Upper lobe of left lung (tissue), 6 donors: ENCODE data around the gene TJP3. TPM values are rescaled to one million over a fixed set of nuclear protein-coding genes. Genes with fewer than 3 reads are reported as not detected.

Source experiments
- ATAC-seq, 2 donors: fragments of 200-7000 bp; cut with Tn5 transposase; one replicate each; pipeline ENCODE4 v1.9.1; 2022; ENCODE audit warnings: mild to moderate bottlenecking in 2 of 2, moderate library complexity in 2 of 2; ENCODE audit not compliant: low FRiP score in 2 of 2
- DNase-seq, 2 donors: peaks; one replicate each; pipeline ENCODE4 v3.0.0-alpha.2; 2019 to 2020
- H3K27ac ChIP-seq, 4 donors: fragments of 200-600 bp; sonication (generic); one replicate each; pipeline ENCODE4 v1.5.1; 2016 to 2019
- H3K27me3 ChIP-seq, 4 donors: fragments of 200-600 bp; sonication (generic); one replicate each; pipeline ENCODE4 v1.5.1; 2017 to 2019
- H3K36me3 ChIP-seq, 4 donors: fragments of 200-600 bp; sonication (generic); one replicate each; pipeline ENCODE4 v1.5.1; 2016 to 2019
- H3K4me1 ChIP-seq, 4 donors: fragments of 200-600 bp; sonication (generic); one replicate each; pipeline ENCODE4 v1.5.1; 2018 to 2019
- H3K4me3 ChIP-seq, 4 donors: fragments of 200-600 bp; sonication (generic); one replicate each; pipeline ENCODE4 v1.5.1; 2017 to 2019; ENCODE audit warnings: mild to moderate bottlenecking in 2 of 4, moderate library complexity in 1 of 4
- H3K9me3 ChIP-seq, 4 donors: fragments of 200-600 bp; sonication (generic); one replicate each; pipeline ENCODE4 v1.5.1; 2018 to 2019
- EP300 ChIP-seq, 4 donors: sonication (generic); formaldehyde crosslinking; IDR thresholded peaks; one replicate each; pipeline ENCODE4 v1.5.1; 2017; ENCODE audit warnings: antibody characterized with exemption in 4 of 4, control low read depth in 2 of 4
- POLR2A ChIP-seq, 4 donors: fragments of 450-650 bp; IDR thresholded peaks; one replicate each; pipeline ENCODE4 v1.5.1; 2016 to 2017; ENCODE audit warnings: antibody characterized with exemption in 4 of 4, mild to moderate bottlenecking in 2 of 4
- POLR2AphosphoS5 ChIP-seq, 2 donors: sonication (generic); formaldehyde crosslinking; IDR thresholded peaks; one replicate each; pipeline ENCODE4 v1.5.1; 2017; ENCODE audit warnings: antibody characterized with exemption in 2 of 2
- WGBS, 2 donors: methylation state at CpG; one replicate each; pipeline ENCODE4 v1.1.5; 2017 to 2018; 5-methylcytosine and 5-hydroxymethylcytosine counted together
- total RNA-seq, 6 donors: library from RNA; depleted of rRNA in 4 of 6; stranded (reverse); fragments of >200 nt in 4 of 6; gene quantifications; one replicate each; pipeline versions ENCODE4 v1.1.0 to v1.2.1, GENCODE V29; 2016 to 2021
- TF ChIP-seq, protein P1 (sequence below), 6 experiments: fragments of 450-650 bp in 4 of 6; fragments of 200-600 bp in 2 of 6; sonication (generic) in 2 of 6; IDR thresholded peaks; one replicate each; pipeline ENCODE4 v1.5.1; 2016 to 2019; ENCODE audit warnings: antibody characterized with exemption in 6 of 6
- donor health status: DM: no; HTN: no; CAD: no; lungs with moderate emphysema.
- donor health status: DM: no; HTN: yes; CAD: no; lungs with severe emphysema.

TJP3 gene
- total RNA-seq, 6 donors from 2014 or later = 27.2 to 94.3 (median 55.5) TPM

DNA sequence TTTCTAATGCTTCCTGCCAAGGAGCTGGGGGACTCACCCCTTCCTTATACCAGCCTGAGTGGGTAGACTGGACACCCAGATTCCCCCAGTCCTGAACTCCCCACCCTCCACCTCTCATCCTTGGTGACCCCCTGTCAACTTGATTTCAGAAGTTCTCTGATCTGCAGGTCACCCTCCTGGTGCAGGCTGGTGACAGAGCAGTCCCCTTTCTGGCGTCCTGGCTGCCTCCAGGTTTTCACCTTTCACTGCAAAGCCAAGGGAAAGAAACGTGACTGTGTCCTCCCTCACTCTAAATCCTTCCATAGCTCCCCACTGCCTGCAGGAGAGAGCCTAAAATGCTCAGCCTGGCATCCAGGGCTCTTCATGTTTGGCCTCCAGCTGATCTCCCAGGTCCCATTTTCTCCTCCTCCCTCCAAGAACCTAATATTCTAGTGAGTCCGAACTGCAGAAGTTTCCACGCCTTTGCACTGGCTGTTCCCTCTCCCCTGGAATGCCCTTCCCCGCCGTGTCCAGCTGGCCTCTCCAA, 82.1 kb downstream of the TJP3 start:
- Histone ChIP-seq H3K36me3 (no peaks in the 10 kb centered on the region), H3K27ac (no peak overlapping the region), H3K27me3 (peaks cover 0 to 7% (median 3%) of the 10 kb centered on the region in 4 donors), H3K4me1 (peaks cover 0 to 15% (median under 1%) of the 10 kb centered on the region in 4 donors), H3K4me3 (no peak overlapping the region), H3K9me3 (no peaks in the 10 kb centered on the region)
- ATAC-seq = no peak
- 76 to 84% methylated on average over 6 of the region's 6 CpGs for WGBS, 2 donors
- TF ChIP-seq POLR2A (IDR thresholded peaks at IDR 0.05) (no peak), POLR2AphosphoS5 (IDR thresholded peaks at IDR 0.05) (no peak), EP300 (IDR thresholded peaks at IDR 0.05) (no peak)
- TF ChIP-seq, protein P1, sequence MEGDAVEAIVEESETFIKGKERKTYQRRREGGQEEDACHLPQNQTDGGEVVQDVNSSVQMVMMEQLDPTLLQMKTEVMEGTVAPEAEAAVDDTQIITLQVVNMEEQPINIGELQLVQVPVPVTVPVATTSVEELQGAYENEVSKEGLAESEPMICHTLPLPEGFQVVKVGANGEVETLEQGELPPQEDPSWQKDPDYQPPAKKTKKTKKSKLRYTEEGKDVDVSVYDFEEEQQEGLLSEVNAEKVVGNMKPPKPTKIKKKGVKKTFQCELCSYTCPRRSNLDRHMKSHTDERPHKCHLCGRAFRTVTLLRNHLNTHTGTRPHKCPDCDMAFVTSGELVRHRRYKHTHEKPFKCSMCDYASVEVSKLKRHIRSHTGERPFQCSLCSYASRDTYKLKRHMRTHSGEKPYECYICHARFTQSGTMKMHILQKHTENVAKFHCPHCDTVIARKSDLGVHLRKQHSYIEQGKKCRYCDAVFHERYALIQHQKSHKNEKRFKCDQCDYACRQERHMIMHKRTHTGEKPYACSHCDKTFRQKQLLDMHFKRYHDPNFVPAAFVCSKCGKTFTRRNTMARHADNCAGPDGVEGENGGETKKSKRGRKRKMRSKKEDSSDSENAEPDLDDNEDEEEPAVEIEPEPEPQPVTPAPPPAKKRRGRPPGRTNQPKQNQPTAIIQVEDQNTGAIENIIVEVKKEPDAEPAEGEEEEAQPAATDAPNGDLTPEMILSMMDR (IDR thresholded peaks at IDR 0.05) = no peak
- DNase-seq = no peak

DNA sequence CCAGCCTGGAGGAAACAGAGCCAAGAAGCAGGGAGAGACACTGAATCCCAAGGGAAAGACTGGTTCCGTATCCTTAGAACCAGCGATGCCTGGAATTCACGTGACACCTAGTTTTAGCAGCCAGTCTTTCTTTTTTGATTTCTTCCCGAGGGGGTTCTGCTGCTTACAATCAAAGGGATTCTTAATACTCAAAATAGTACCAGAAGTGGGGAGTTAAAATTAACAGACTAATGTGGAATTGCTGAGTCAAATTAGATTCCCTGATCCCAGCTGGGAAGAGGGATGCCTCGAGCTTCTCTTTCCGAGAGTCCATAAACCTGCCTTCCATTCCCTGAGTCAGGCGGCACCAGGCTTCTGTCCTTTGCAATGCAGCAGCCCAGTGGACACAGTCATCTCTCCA, 82.8 kb downstream of the TJP3 start:
- no peak for TF ChIP-seq EP300 (IDR thresholded peaks at IDR 0.05)
- TF ChIP-seq POLR2A (IDR thresholded peaks at IDR 0.05) = no peak
- no peak for TF ChIP-seq POLR2AphosphoS5 (IDR thresholded peaks at IDR 0.05)
- TF ChIP-seq, protein P1 (IDR thresholded peaks at IDR 0.05) = no peak
- WGBS, 2 donors = 78 to 88% methylated on average over 7 of the region's 7 CpGs
- no peak for DNase-seq
- H3K4me3 ChIP-seq = no peak overlapping the region
- H3K9me3 ChIP-seq = no peaks in the 10 kb centered on the region
- no peaks in the 10 kb centered on the region for H3K36me3 ChIP-seq
- ATAC-seq = no peak
- H3K4me1 ChIP-seq = peaks cover 0 to 8% (median 0%) of the 10 kb centered on the region in 4 donors
- no peak overlapping the region for H3K27ac ChIP-seq
- H3K27me3 ChIP-seq = peaks cover 0 to 2% (median under 1%) of the 10 kb centered on the region in 4 donors

DNA sequence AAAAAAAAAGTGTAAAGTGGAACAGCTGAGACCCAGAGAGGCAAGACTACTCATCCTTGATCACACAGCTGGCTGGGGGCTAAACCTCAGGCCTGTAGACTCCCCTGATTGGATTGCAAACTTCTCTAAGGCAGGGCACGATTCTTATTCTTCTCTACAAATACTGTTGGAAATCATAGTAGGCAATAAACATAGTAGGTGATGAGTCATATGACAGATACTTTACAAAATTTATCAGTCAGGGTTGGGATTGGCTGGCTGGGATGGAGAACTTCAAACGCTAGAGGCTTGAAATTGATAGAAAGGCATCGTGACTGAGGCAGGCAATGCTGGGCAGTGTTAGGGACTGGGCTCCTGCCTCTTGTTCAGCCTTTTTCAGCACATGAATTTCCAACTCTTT, 83.9 kb downstream of the TJP3 start:
- H3K4me3 ChIP-seq = no peak overlapping the region
- no peak for TF ChIP-seq EP300 (IDR thresholded peaks at IDR 0.05)
- TF ChIP-seq, protein P1 (IDR thresholded peaks at IDR 0.05) = no peak
- TF ChIP-seq POLR2A (IDR thresholded peaks at IDR 0.05) = no peak
- TF ChIP-seq POLR2AphosphoS5 (IDR thresholded peaks at IDR 0.05) = no peak
- ATAC-seq (no peak), DNase-seq (no peak)
- peaks cover 0 to 7% (median 3%) of the 10 kb centered on the region in 4 donors for H3K9me3 ChIP-seq
- no peaks in the 10 kb centered on the region for H3K36me3 ChIP-seq
- no peaks in the 10 kb centered on the region for H3K27me3 ChIP-seq
- H3K4me1 ChIP-seq = no peaks in the 10 kb centered on the region
- H3K27ac ChIP-seq = no peak overlapping the region
- 78 to 79% methylated on average over 3 of the region's 3 CpGs for WGBS, 2 donors

DNA sequence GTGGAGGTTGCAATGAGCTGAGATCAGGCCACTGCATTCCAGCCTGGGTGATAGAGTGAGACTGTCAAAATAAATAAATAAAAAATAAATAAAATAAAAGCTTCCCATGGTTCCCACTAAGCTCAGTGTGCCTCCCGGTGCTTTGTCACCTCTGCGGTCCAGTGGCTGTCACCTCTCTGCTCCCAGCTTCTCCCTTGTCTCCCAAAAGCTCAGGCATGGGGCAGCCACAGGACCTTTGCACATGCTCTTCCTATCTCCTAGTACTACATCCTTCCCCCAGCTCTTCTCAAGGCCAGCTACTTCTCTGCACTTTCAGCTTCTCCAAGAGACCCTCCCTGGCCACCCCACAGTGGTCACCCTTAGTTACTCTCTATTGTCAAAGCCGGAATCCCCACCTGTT, 85.6 kb downstream of the TJP3 start:
- ATAC-seq = no peak
- no peak overlapping the region for H3K4me3 ChIP-seq

More for the DNA sequence above, 85.6 kb downstream of the TJP3 start:
- no peaks in the 10 kb centered on the region for H3K36me3 ChIP-seq
- H3K27ac ChIP-seq = no peak overlapping the region
- H3K27me3 ChIP-seq = no peaks in the 10 kb centered on the region
- no peak for DNase-seq
- TF ChIP-seq, protein P1 (IDR thresholded peaks at IDR 0.05) = no peak
- TF ChIP-seq EP300 (IDR thresholded peaks at IDR 0.05) (no peak), POLR2A (IDR thresholded peaks at IDR 0.05) (no peak), POLR2AphosphoS5 (IDR thresholded peaks at IDR 0.05) (no peak)
- no peaks in the 10 kb centered on the region for H3K4me1 ChIP-seq
- peaks cover 0 to 7% (median 3%) of the 10 kb centered on the region in 4 donors for H3K9me3 ChIP-seq
- WGBS, 2 donors = 82 to 96% methylated on average over 3 of the region's 3 CpGs
